HepG2 (cell line): ENCODE measurements around the gene LGI2. TPM values are rescaled to one million over a fixed set of nuclear protein-coding genes. Genes with fewer than 3 reads are reported as not detected.

Source experiments
- EP300 ChIP-seq, 3 experiments: sonication (generic) in 1 of 3; formaldehyde crosslinking in 1 of 3; IDR thresholded peaks; 2 replicates each; pipeline versions ENCODE4 v1.5.1 to v1.6.1; 2011 to 2020; ENCODE audit warnings: low read depth in 2 of 3, low read length in 2 of 3, borderline replicate concordance in 1 of 3, improper control_type of control experiment in 1 of 3, mild to moderate bottlenecking in 1 of 3, missing genetic modification reagents in 1 of 3, moderate library complexity in 1 of 3
- FOXA3 ChIP-seq: IDR thresholded peaks from 2 replicates; pipeline ENCODE4 v1.6.1; 2016; ENCODE audit warnings: missing genetic modification reagents, missing compliant biosample characterization
- FOXP4 ChIP-seq: sonication (generic); formaldehyde crosslinking; IDR thresholded peaks from 2 replicates; pipeline ENCODE4 v1.4.0; 2020; ENCODE audit warnings: missing genetic modification reagents
- GATAD2A ChIP-seq: IDR thresholded peaks from 2 replicates; pipeline ENCODE4 v1.6.1; 2016
- HNF1A ChIP-seq, 2 experiments: sonication (generic) in 1 of 2; formaldehyde crosslinking in 1 of 2; IDR thresholded peaks; 2 replicates each; pipeline versions ENCODE4 v1.4.0 to v1.6.1; 2016 to 2020; ENCODE audit warnings: borderline replicate concordance in 1 of 2, low read depth in 1 of 2, mild to moderate bottlenecking in 1 of 2, missing genetic modification reagents in 1 of 2
- IKZF4 ChIP-seq: sonication (generic); formaldehyde crosslinking; IDR thresholded peaks from 2 replicates; pipeline ENCODE4 v1.5.1; 2020; ENCODE audit warnings: borderline replicate concordance, mild to moderate bottlenecking, low read depth, missing genetic modification reagents; ENCODE audit errors: not compliant biosample characterization
- NR2F1 ChIP-seq, 2 experiments: fragments of 450-650 bp in 1 of 2; formaldehyde crosslinking in 1 of 2; IDR thresholded peaks; 2 replicates each; pipeline versions ENCODE4 v1.5.0 to v1.6.1; 2016 to 2020; ENCODE audit warnings: mild to moderate bottlenecking in 1 of 2, missing compliant biosample characterization in 1 of 2, missing genetic modification reagents in 1 of 2, moderate library complexity in 1 of 2
- RARA ChIP-seq: IDR thresholded peaks from 2 replicates; pipeline ENCODE4 v1.6.1; 2016; ENCODE audit warnings: missing genetic modification reagents, missing compliant biosample characterization
- RXRA ChIP-seq: sonication (generic); formaldehyde crosslinking; IDR thresholded peaks from 2 replicates; pipeline ENCODE4 v1.5.1; 2020; ENCODE audit warnings: missing genetic modification reagents
- SOX5 ChIP-seq: IDR thresholded peaks from 2 replicates; pipeline ENCODE4 v1.6.1; 2016; ENCODE audit warnings: borderline replicate concordance
- ZBTB40 ChIP-seq, 2 experiments: fragments of 450-650 bp in 1 of 2; sonication (generic) in 1 of 2; formaldehyde crosslinking in 1 of 2; IDR thresholded peaks; 2 replicates each; pipeline versions ENCODE4 v1.6.1 to v1.8.0; 2016 to 2022; ENCODE audit warnings: antibody characterized with exemption in 1 of 2, mild to moderate bottlenecking in 1 of 2, missing genetic modification reagents in 1 of 2
- ZFYVE20 ChIP-seq: sonication (generic); formaldehyde crosslinking; IDR thresholded peaks from 2 replicates; pipeline ENCODE4 v1.8.0; 2023; ENCODE audit warnings: low read depth, mild to moderate bottlenecking, moderate library complexity, missing genetic modification reagents, borderline replicate concordance
- polyA plus RNA-seq, 8 experiments: library from polyadenylated mRNA; depleted of rRNA in 3 of 8; stranded (reverse) in 7 of 8; unstranded in 1 of 8; fragments of >200 nt; fragmentation: Illumina TruSeq in 4 of 8; extraction: Trizol in 4 of 8; gene quantifications; 2 replicates each; pipeline versions ENCODE4 v1.2.1 to v1.2.3, GENCODE V29; 2011 to 2016; ENCODE audit warnings: low read depth in 4 of 8, missing spikeins in 1 of 8, mixed read lengths in 1 of 8; ENCODE audit not compliant: insufficient read depth in 1 of 8
- total RNA-seq, 5 experiments: library from RNA; depleted of rRNA; stranded (reverse); fragments of >200 nt; fragmentation: Illumina TruSeq; extraction: Trizol; gene quantifications; 2 replicates each; pipeline ENCODE4 v1.2.3, GENCODE V29; 2016; ENCODE audit warnings: low read depth in 1 of 5

LGI2 gene
- total and polyA plus RNA-seq, 2 of the 13 experiments (the other 11 are each of a cell fraction or from before 2014, with no cell fraction given), result not detected

- TF ChIP-seq ZBTB40 (IDR thresholded peaks at IDR 0.05) (no peak), ZBTB40 (CRISPR knock-in tag; IDR thresholded peaks at IDR 0.05) (no peak), FOXA3 (CRISPR knock-in tag) (peak; percentile 73), HNF1A (IDR thresholded peaks at IDR 0.05; ENCODE audit: low read depth) (no peak), HNF1A (CRISPR knock-in tag; IDR thresholded peaks at IDR 0.05; ENCODE audit: borderline replicate concordance) (0 out of 2 replicates have a peak, but pooled peaks have one; percentile 23), RARA (CRISPR knock-in tag) (peak; percentile 43; the same call in 1 of the 2 replicates), GATAD2A (CRISPR knock-in tag) (0 out of 2 replicates have a peak, but pooled peaks have one; percentile 46), RXRA (CRISPR knock-in tag) (peak; percentile 32; the same call in 1 of the 2 replicates), IKZF4 (no peak), ZFYVE20 (CRISPR knock-in tag) (no peak), FOXP4 (0 out of 2 replicates have a peak, but pooled peaks have one; percentile 34), SOX5 (CRISPR knock-in tag) (peak; percentile 77), EP300 (IDR thresholded peaks at IDR 0.05; ENCODE audit: low read depth in 2 of 2, low read length in 2 of 2) (peak in 1 of 2 experiments; percentile 51; a peak in 1 of 4 replicates), EP300 (CRISPR knock-in tag; IDR thresholded peaks at IDR 0.05; ENCODE audit: borderline replicate concordance) (peak; percentile 68), NR2F1 (CRISPR knock-in tag; IDR thresholded peaks at IDR 0.05) (peak; percentile 41 to 62; a peak in 2 of 4 replicates)
Observed at GRCh38 chr4:25069014-25069413, 38.3 kb upstream of the LGI2 start (continued).
